GM12878 (cell line): Measurements from ENCODE around the gene GSTO1. TPM values are rescaled to one million over a fixed set of nuclear protein-coding genes. Genes with fewer than 3 reads are reported as not detected.

Source experiments
- ATAC-seq: fragments of 200-7000 bp; cut with Tn5 transposase; 3 replicates; pipeline ENCODE4 v1.9.1; 2020; ENCODE audit warnings: mild to moderate bottlenecking, moderate library complexity
- BruUV-seq: library from RNA; stranded (reverse); fragments of 400-500 nt; replicated peaks from 2 replicates; lab custom pipeline; 2021; lab: Mats Ljungman, UMichigan
- CTCF ChIA-PET: fragments of 300-600 bp; sonication (Branson Sonifier 250); formaldehyde crosslinking; extraction: SDS; loops from one replicate; lab custom pipeline; 2021; ENCODE audit warnings: inconsistent platforms; lab: Yijun Ruan, JAX
- POLR2A ChIA-PET: fragments of 350-600 bp; formaldehyde crosslinking; extraction: SDS; loops from one replicate; lab custom pipeline; 2021; ENCODE audit warnings: inconsistent platforms; lab: Charles Lee
- RAD21 ChIA-PET: fragments of 300-600 bp; sonication (Branson Sonifier 250); formaldehyde crosslinking; loops from one replicate; lab custom pipeline; 2023; ENCODE audit warnings: antibody characterized with exemption; ENCODE audit not compliant: unreplicated experiment; lab: Charles Lee
- SMC1A ChIA-PET: fragments of 300-600 bp; sonication (Branson Sonifier 250); formaldehyde crosslinking; loops from one replicate; lab custom pipeline; 2023; ENCODE audit not compliant: unreplicated experiment, uncharacterized antibody; lab: Charles Lee
- DNase-seq: peaks from one replicate; pipeline ENCODE4 v3.0.0-alpha.2; 2011; ENCODE audit warnings: low read depth, low spot score
- FAIRE-seq: peaks from 3 replicates; lab custom pipeline; 2011; peaks lifted over from hg19 to GRCh38; lab: Jason Lieb, UNC
- H2AFZ ChIP-seq: 2 replicates; pipeline ENCODE4 v1.6.0; 2011; ENCODE audit warnings: low read depth, low read length, control low read depth; ENCODE audit not compliant: control insufficient read depth
- H3K27ac ChIP-seq: 2 replicates; pipeline ENCODE4 v1.5.1; 2011; ENCODE audit warnings: control low read depth; ENCODE audit not compliant: control insufficient read depth, insufficient read depth
- H3K27me3 ChIP-seq, 2 experiments: replicated peaks in 1 of 2; 2 replicates each; pipeline versions ENCODE4 v1.6.0 to v1.6.1; 2011; ENCODE audit warnings: low read length in 1 of 2; ENCODE audit not compliant: control insufficient read depth in 2 of 2, insufficient read depth in 2 of 2
- H3K36me3 ChIP-seq, 2 experiments: 2 replicates each; pipeline ENCODE4 v1.5.1; 2011; ENCODE audit warnings: low read length in 1 of 2; ENCODE audit not compliant: control insufficient read depth in 2 of 2, insufficient read depth in 2 of 2
- H3K4me1 ChIP-seq: 2 replicates; pipeline ENCODE4 v1.6.1; 2011; ENCODE audit warnings: mild to moderate bottlenecking, low read length, moderate library complexity, mixed read lengths; ENCODE audit not compliant: control insufficient read depth, insufficient read depth
- H3K4me2 ChIP-seq: 2 replicates; pipeline ENCODE4 v1.6.0; 2011; ENCODE audit warnings: control low read depth; ENCODE audit not compliant: control insufficient read depth, insufficient read depth
- H3K4me3 ChIP-seq: fragments of 200-600 bp; sonication (generic); 2 replicates; pipeline ENCODE4 v1.5.1; 2016
- H3K79me2 ChIP-seq: 2 replicates; pipeline ENCODE4 v1.6.0; 2011; ENCODE audit warnings: low read length; ENCODE audit not compliant: control insufficient read depth, insufficient read depth
- H3K9ac ChIP-seq: 2 replicates; pipeline ENCODE4 v1.8.0; 2011; ENCODE audit warnings: low read length, control low read depth, mixed read lengths; ENCODE audit not compliant: control insufficient read depth, insufficient read depth
- H3K9me3 ChIP-seq: replicated peaks from 3 replicates; pipeline ENCODE4 v1.5.1; 2011; ENCODE audit warnings: mild to moderate bottlenecking, low read length; ENCODE audit not compliant: control insufficient read depth, insufficient read depth
- H4K20me1 ChIP-seq: 2 replicates; pipeline ENCODE4 v1.6.0; 2011; ENCODE audit not compliant: control insufficient read depth, insufficient read depth
- HDGF ChIP-seq: fragments of 450-650 bp; IDR thresholded peaks from 2 replicates; pipeline ENCODE4 v1.6.1; 2016; ENCODE audit warnings: antibody characterized with exemption
- SMARCA5 ChIP-seq: fragments of 450-650 bp; IDR thresholded peaks from 2 replicates; pipeline ENCODE4 v1.6.1; 2017; ENCODE audit warnings: mild to moderate bottlenecking
- WGBS: methylation state at CpG from one replicate; pipeline ENCODE4 v1.1.6; 2016; ENCODE audit warnings: low lambda C conversion rate; ENCODE audit not compliant: insufficient replicate concordance, insufficient coverage; ENCODE audit errors: missing lambda C conversion rate; 5-methylcytosine and 5-hydroxymethylcytosine counted together
- in situ Hi-C: fragments of 300-500 bp; cut with MboI; formaldehyde crosslinking; loops from 9 replicates; pipeline ENCODE4 v1.14.3; 2018; ENCODE audit warnings: mixed read lengths
- intact Hi-C: fragments of 100-400 bp; cut with micrococcal nuclease; formaldehyde crosslinking; loops from one replicate; pipeline ENCODE4 v1.14.2; 2022; ENCODE audit not compliant: unreplicated experiment
- polyA plus RNA-seq, 11 experiments: library from polyadenylated mRNA; depleted of rRNA in 4 of 11; unstranded in 6 of 11; stranded (reverse) in 5 of 11; fragments of >200 nt; fragmentation: Nextera tagmentation in 4 of 11; fragmentation: Illumina TruSeq in 1 of 11; extraction: Ambion mirVana in 4 of 11; extraction: Trizol in 1 of 11; gene quantifications; 1 replicate in 1 of 11; 2 replicates in 10 of 11; pipeline versions ENCODE4 v1.2.1 to v1.2.3, GENCODE V29; 2011 to 2016; ENCODE audit warnings: inconsistent platforms in 2 of 11, missing spikeins in 2 of 11, low read depth in 1 of 11
- total RNA-seq, 4 experiments: library from RNA; depleted of rRNA in 3 of 4; stranded (reverse); fragments of >200 nt in 3 of 4; fragmentation: Illumina TruSeq in 1 of 4; extraction: Trizol in 1 of 4; gene quantifications; 2 replicates each; pipeline versions ENCODE4 v1.2.1 to v1.2.3, GENCODE V29; 2013 to 2021
- TF ChIP-seq, protein P1 (sequence below): fragments of 450-650 bp; IDR thresholded peaks from 2 replicates; pipeline ENCODE4 v1.6.1; 2016; ENCODE audit warnings: mild to moderate bottlenecking, moderate library complexity, borderline replicate concordance

The GSTO1 gene
- total and polyA plus RNA-seq, 10 of the 15 experiments (the other 5 are each of a cell fraction or from before 2014, with no cell fraction given), result 53.1 to 197 (median 112) TPM

DNA sequence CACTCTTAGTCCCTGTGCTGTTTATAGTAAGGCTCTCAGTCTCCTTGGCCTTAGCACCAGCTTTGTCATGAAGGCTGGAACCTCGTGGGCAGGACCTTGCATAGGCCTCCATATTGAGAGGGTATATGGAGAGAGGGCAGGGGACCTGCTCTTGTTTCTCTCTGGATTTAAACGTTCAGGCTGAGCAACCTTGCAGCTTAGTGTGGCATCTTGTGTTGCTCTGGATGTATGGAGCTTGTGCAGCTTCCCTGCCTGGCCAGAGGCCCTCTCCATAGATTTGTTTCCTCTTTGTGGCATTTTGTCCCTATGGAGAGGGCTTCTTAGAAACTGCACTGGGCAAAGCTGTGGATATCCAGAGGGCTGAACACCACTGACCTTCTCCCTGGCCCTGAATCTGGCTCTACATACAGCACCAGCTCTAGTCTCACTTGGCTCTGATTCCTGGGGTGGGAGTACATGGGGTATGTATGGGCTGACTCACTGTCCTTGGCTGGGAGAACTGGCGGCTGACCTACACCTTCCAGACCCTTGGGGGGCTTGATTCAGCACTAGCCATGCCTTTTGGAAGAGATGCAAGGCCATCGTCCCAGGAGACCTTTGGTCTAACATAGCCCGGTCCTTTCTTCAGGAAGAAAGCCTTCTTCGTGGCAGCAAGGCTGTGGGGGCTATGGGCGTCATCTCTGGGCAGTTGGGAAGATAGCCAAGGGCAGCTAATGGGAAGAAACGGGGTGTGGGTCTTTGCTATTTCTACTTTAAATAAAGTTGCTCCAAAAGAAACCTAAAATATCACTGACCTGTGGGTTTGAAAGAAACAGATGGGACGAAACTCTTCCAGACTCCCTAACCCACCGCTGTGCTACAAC lies 53.1 kb downstream of the GSTO1 start:
- Histone ChIP-seq H3K79me2 (no peaks in the 10 kb centered on the region), H4K20me1 (no peaks in the 10 kb centered on the region), H3K27me3 (no peaks in the 10 kb centered on the region), H3K4me1 (peaks cover 26% of the 10 kb centered on the region), H3K4me3 (no peak overlapping the region; the same call in 1 of the 2 replicates), H3K9me3 (no peaks in the 10 kb centered on the region; the same call in 2 of the 3 replicates), H3K4me2 (peak overlapping the region; percentile 70), H3K36me3 (peaks cover 2 to 10% of the 10 kb centered on the region in 2 experiments; a peak in 2 of 4 replicates), H3K27ac (peak overlapping the region; percentile 13; the same call in 1 of the 2 replicates), H2AFZ (no peak overlapping the region), H3K9ac (no peak overlapping the region)
- 0 out of 3 replicates have a peak, but pooled peaks have one; percentile 7 for ATAC-seq
- BruUV-seq, result no TSS peak
- ChIA-PET CTCF (interaction anchor here (0.6 to 13.3 kb wide), 14 partner anchors 9 to 420 kb away, joined by 3 to 419 read pairs (median 10); partner anchors contain the start of genes CFAP58 and ITPRIP), POLR2A (interaction anchor here (1.9 to 2.3 kb wide), 3 partner anchors 36 to 46 kb away, joined by 5 to 7 read pairs (median 7); partner anchors contain the start of gene CFAP58), SMC1A (interaction anchor here (0.6 to 7.3 kb wide), 11 partner anchors 9 to 1258 kb away, joined by 3 to 187 read pairs (median 4); partner anchors contain the start of genes CFAP58 and ITPRIP), RAD21 (interaction anchor here (1.5 to 9.0 kb wide), 4 partner anchors 15 to 44 kb away, joined by 3 to 137 read pairs (median 21); partner anchors contain the start of genes CFAP58 and ITPRIP)
- FAIRE-seq, result no peak
- DNase-seq, result no peak
- TF ChIP-seq SMARCA5, result 0 out of 2 replicates have a peak, but pooled peaks have one; percentile 25
- TF ChIP-seq, protein P1, sequence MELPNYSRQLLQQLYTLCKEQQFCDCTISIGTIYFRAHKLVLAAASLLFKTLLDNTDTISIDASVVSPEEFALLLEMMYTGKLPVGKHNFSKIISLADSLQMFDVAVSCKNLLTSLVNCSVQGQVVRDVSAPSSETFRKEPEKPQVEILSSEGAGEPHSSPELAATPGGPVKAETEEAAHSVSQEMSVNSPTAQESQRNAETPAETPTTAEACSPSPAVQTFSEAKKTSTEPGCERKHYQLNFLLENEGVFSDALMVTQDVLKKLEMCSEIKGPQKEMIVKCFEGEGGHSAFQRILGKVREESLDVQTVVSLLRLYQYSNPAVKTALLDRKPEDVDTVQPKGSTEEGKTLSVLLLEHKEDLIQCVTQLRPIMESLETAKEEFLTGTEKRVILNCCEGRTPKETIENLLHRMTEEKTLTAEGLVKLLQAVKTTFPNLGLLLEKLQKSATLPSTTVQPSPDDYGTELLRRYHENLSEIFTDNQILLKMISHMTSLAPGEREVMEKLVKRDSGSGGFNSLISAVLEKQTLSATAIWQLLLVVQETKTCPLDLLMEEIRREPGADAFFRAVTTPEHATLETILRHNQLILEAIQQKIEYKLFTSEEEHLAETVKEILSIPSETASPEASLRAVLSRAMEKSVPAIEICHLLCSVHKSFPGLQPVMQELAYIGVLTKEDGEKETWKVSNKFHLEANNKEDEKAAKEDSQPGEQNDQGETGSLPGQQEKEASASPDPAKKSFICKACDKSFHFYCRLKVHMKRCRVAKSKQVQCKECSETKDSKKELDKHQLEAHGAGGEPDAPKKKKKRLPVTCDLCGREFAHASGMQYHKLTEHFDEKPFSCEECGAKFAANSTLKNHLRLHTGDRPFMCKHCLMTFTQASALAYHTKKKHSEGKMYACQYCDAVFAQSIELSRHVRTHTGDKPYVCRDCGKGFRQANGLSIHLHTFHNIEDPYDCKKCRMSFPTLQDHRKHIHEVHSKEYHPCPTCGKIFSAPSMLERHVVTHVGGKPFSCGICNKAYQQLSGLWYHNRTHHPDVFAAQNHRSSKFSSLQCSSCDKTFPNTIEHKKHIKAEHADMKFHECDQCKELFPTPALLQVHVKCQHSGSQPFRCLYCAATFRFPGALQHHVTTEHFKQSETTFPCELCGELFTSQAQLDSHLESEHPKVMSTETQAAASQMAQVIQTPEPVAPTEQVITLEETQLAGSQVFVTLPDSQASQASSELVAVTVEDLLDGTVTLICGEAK, result peak; percentile 41
- no peak for TF ChIP-seq HDGF
- 66% methylated on average over 10 of the region's 10 CpGs for WGBS
- in situ Hi-C loops, result no loop called here
- intact Hi-C loops, result loop anchor here (2.0 kb wide), 1 partner anchor 29 kb away; no protein-coding TSS in a partner anchor
